ENCODE results near the gene DCAF8. TPM values are rescaled to one million over a fixed set of nuclear protein-coding genes. Genes with fewer than 3 reads are reported as not detected.

The DCAF8 gene
- total RNA-seq, 4 donors from 2014 or later: 121 to 359 (median 202) TPM

DNA sequence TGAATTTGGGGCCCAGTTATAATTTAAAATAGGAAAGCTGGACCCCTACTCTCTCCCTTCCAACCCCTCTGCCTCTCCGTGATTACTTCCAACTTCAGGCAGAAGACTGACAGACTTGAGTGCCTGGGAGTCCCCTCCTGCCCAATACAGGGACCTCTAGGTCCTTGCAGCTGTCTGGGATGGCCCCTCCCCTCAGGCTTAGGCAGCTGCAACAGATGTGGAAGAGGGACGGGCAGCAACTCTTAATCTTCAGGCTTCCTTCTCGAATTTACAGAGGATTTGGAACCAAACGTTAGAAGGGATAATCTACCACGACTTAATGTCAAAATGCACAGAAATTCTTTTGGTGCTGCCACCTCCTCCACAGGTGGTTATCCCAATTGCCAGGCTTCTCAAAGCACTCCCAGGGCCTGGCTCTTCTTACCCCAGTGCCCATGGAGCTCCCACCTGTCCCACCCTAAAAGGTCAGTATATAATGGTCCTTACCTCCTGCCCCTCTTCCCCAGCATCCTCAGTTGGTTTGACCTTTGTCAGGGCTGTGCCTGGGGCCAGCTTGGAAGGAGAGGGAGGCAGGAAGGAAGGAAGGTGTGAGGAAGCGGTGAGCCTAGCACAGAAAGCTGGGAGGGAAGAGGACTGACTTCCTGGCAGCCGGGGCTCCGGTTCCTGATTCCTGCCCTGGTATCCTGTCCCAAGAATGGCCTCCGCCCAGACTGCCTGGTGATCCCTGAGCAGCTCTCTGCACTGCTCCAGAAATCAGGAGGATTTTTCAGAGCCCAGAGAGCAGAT is 54.4 kb downstream of the DCAF8 start:
- DNase-seq: peak in 1 of 3 donors; percentile 39
- TF ChIP-seq, protein P1, sequence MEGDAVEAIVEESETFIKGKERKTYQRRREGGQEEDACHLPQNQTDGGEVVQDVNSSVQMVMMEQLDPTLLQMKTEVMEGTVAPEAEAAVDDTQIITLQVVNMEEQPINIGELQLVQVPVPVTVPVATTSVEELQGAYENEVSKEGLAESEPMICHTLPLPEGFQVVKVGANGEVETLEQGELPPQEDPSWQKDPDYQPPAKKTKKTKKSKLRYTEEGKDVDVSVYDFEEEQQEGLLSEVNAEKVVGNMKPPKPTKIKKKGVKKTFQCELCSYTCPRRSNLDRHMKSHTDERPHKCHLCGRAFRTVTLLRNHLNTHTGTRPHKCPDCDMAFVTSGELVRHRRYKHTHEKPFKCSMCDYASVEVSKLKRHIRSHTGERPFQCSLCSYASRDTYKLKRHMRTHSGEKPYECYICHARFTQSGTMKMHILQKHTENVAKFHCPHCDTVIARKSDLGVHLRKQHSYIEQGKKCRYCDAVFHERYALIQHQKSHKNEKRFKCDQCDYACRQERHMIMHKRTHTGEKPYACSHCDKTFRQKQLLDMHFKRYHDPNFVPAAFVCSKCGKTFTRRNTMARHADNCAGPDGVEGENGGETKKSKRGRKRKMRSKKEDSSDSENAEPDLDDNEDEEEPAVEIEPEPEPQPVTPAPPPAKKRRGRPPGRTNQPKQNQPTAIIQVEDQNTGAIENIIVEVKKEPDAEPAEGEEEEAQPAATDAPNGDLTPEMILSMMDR (IDR thresholded peaks at IDR 0.05): no peak
- TF ChIP-seq POLR2A (IDR thresholded peaks at IDR 0.05): no peak
- Histone ChIP-seq H3K27me3 (no peaks in the 10 kb centered on the region), H3K4me1 (peaks cover 0 to 28% (median 8%) of the 10 kb centered on the region in 4 donors), H3K9me3 (no peaks in the 10 kb centered on the region), H3K36me3 (peaks cover 0 to 27% (median 0%) of the 10 kb centered on the region in 3 donors), H3K4me3 (no peak overlapping the region), H3K27ac (peak overlapping the region in 2 of 4 donors; percentile 10 to 49)

DNA sequence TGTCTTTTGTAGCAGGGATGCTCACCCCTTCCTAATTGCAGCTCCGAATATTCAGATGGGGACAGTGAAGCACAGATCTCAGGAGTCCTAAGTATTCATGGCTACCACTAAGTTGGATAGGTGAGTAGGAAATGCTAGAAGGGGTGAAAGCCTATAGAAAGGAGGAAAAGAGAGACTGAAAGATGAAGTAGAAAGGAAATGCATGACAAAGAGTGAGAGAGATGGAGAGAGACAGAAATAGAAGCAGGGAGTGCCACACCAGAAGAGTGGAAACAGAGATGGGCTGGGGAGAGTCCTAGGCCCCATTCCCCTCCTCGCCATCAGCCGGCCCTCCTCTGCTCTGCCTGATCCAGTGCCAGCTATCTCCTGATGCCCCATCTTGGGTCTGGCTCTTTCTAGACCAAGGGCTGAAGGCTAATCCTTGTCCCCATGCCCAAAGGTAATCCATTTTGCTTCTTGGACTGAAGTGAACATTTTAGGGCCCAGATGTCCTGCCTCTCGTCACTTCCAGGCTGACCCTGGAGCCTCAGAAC is 55.2 kb downstream of the DCAF8 start:
- no peaks in the 10 kb centered on the region for H3K27me3 ChIP-seq
- peaks cover 0 to 28% (median 8%) of the 10 kb centered on the region in 4 donors for H3K4me1 ChIP-seq
- DNase-seq: no peak
- H3K36me3 ChIP-seq: peaks cover 0 to 19% (median 0%) of the 10 kb centered on the region in 3 donors
- H3K27ac ChIP-seq: peak overlapping the region in 1 of 4 donors; percentile 86
- no peaks in the 10 kb centered on the region for H3K9me3 ChIP-seq
- TF ChIP-seq, protein P1 (IDR thresholded peaks at IDR 0.05): no peak
- no peak for TF ChIP-seq POLR2A (IDR thresholded peaks at IDR 0.05)
- H3K4me3 ChIP-seq: no peak overlapping the region

DNA sequence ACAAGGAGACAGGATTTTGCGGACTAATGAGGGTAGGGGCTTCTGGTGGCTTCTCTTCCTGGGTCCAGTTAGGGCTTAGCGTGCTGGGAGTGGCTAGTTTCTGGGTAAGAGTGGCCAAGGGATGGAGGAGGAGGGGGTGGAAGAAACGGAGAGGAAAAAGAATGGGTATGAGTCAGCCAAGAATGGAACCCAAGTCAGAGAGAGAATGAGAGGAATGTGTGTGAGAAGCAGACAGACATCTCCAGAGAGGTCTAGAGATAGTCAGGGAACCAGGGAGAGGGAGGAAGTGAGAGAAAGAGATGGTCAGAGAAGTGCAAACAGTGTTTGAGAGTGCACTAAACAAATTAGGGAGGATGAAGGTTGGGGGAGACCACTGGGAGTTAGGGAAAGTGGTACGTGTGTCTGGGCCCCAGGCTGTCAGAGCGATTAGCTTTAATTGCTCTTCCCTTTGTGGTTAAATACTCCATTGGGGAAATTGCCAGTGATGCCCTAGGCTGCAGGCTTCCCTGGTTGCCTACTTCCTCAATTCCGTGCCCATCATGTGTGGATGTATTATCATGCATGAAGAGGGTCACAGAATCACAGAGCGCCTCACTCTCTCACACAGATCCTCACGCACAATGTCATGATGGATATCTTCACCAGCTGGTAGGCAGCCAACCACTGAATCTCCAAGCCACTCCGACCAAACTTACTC is 55.8 kb downstream of the DCAF8 start:
- TF ChIP-seq, protein P1 (IDR thresholded peaks at IDR 0.05): no peak
- TF ChIP-seq POLR2A (IDR thresholded peaks at IDR 0.05): no peak

DNA sequence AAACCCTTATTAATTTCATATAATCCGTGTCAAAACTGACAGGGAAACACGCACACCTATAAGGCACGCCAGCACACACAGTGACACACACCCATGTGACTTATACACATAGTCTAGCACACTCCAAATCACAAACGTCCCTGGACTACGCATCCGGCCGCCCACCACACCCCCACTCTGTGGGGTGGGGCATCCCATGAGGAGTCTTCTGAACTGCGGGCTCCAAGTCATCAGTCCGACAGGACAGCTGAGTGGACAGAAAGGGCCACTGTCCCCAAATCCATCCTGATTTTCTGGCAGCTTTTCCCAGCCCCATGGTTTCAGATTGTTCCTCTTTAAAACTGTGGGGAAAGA is 56.3 kb downstream of the DCAF8 start:
- H3K9me3 ChIP-seq: no peaks in the 10 kb centered on the region
- peaks cover 0 to 28% (median 8%) of the 10 kb centered on the region in 4 donors for H3K4me1 ChIP-seq
- H3K27ac ChIP-seq: peak overlapping the region; percentile 86 to 93 (median 88)
- TF ChIP-seq, protein P1 (IDR thresholded peaks at IDR 0.05): no peak
- TF ChIP-seq POLR2A (IDR thresholded peaks at IDR 0.05): no peak
- peaks cover 0 to 9% (median 0%) of the 10 kb centered on the region in 3 donors for H3K36me3 ChIP-seq
- peak in 2 of 3 donors; percentile 67 to 72 for DNase-seq
- peak overlapping the region; percentile 78 to 94 (median 84) for H3K4me3 ChIP-seq
- no peaks in the 10 kb centered on the region for H3K27me3 ChIP-seq

More for the DNA sequence above, 55.8 kb downstream of the DCAF8 start:
- DNase-seq: peak in 1 of 3 donors; percentile 44
- no peaks in the 10 kb centered on the region for H3K27me3 ChIP-seq
- H3K27ac ChIP-seq: peak overlapping the region; percentile 86 to 93 (median 88)
- H3K36me3 ChIP-seq: peaks cover 0 to 13% (median 0%) of the 10 kb centered on the region in 3 donors
- H3K9me3 ChIP-seq: no peaks in the 10 kb centered on the region
- peak overlapping the region in 3 of 4 donors; percentile 78 to 89 (median 79) for H3K4me3 ChIP-seq
- peaks cover 0 to 28% (median 8%) of the 10 kb centered on the region in 4 donors for H3K4me1 ChIP-seq

DNA sequence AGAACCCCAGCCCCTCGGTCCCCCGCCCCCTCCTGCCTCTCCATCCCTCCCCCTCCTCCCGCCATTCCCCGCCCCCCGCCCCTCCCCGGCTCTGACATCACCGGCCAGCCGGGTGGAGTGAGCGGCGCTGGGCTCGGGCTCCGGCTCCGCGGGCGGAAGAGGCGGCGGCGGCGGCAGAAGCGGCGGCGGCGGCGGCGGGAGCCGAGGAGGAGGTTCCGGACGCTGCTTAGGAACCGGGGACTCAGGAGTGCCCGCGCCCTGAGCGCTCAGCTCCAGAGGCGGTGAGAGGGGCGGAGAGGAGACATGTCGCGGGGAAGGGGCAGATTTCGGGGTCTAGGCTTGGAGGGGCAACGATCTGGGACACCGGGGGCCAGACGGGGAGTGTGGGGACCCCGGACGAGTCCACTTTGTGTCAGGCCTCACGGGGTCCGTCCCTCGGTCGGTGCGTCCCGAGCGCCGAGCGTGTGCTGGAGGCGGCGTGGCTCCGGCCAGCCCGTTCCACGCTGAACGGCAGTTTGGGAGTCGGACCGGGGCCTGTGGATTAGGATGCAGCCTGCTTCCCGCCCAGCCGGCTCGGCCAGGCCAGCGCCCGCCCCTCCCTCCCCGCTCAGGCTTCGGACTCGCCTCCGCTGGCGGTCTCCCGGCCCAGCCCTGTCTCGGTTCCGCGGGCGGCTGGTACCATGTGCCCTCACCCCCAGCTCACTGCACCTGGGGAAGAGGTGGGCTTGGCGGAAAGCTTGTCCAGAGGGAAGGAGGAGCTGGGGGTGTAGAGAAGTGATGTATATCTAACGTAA is 56.9 kb downstream of the DCAF8 start, which contains the start of gene PEA15:
Gene PEA15, plus strand, starts transcription at position 143 of the 794 bp plus-strand sequence. CDS start 6,161 bp downstream, outside the sequence.
- H3K4me1 ChIP-seq: peaks cover 0 to 24% (median 8%) of the 10 kb centered on the region in 4 donors
- H3K9me3 ChIP-seq: no peaks in the 10 kb centered on the region
- H3K36me3 ChIP-seq: peaks cover 0 to 9% (median 0%) of the 10 kb centered on the region in 3 donors
- TF ChIP-seq POLR2A (IDR thresholded peaks at IDR 0.05): peak; percentile 43 to 48
- TF ChIP-seq, protein P1 (IDR thresholded peaks at IDR 0.05): no peak
- DNase-seq: peak; percentile 74 to 89 (median 81)
- no peaks in the 10 kb centered on the region for H3K27me3 ChIP-seq
- H3K4me3 ChIP-seq: peak within 1 kb of the TSS; percentile 78 to 94 (median 84)
- H3K27ac ChIP-seq: peak within 1 kb of the TSS; percentile 86 to 93 (median 88)
